T-helper 17 cell (primary cell): ENCODE measurements around the gene CCDC69. TPM values are rescaled to one million over a fixed set of nuclear protein-coding genes. Genes with fewer than 3 reads are reported as not detected.

ENCODE experiments used
- ATAC-seq: fragments of 150-1000 bp; cut with Tn5 transposase; 2 replicates; pipeline ENCODE4 v1.10.0; 2021; ENCODE audit warnings: mild to moderate bottlenecking, moderate library complexity
- DNase-seq, 3 donors: peaks; one replicate each; pipeline versions ENCODE4 v3.0.0 to v3.0.0-alpha.2; 2020 to 2021
- H3K9me3 ChIP-seq: one replicate; pipeline ENCODE4 v1.7.0; 2013; ENCODE audit warnings: low read length, mild to moderate bottlenecking; ENCODE audit not compliant: control insufficient read depth, poor library complexity, severe bottlenecking
- H3K27ac Mint-ChIP-seq: one replicate; pipeline ENCODE4 v1.8.0; 2022; ENCODE audit warnings: mild to moderate bottlenecking, moderate library complexity, mixed read lengths
- H3K27me3 Mint-ChIP-seq: one replicate; pipeline ENCODE4 v1.8.0; 2022; ENCODE audit warnings: mixed read lengths
- H3K36me3 Mint-ChIP-seq: one replicate; pipeline ENCODE4 v1.8.0; 2022; ENCODE audit warnings: low read depth, mixed read lengths
- H3K4me1 Mint-ChIP-seq: one replicate; pipeline ENCODE4 v1.8.0; 2022; ENCODE audit warnings: mild to moderate bottlenecking, mixed read lengths
- H3K4me3 Mint-ChIP-seq: one replicate; pipeline ENCODE4 v1.8.0; 2022; ENCODE audit warnings: mild to moderate bottlenecking, moderate library complexity, mixed read lengths
- total RNA-seq, 4 donors: library from RNA in 2 of 4; stranded (reverse) in 2 of 4; gene quantifications; one replicate each; pipeline ENCODE4 v1.2.3 and lab custom pipeline; 2022 to 2026

The CCDC69 gene
- total RNA-seq, 2 donors from 2014 or later: 74.7 to 82.5 TPM

- no peak for DNase-seq
- no peaks in the 10 kb centered on the region for H3K9me3 ChIP-seq
- Mint-ChIP-seq H3K36me3 (peaks cover 6% of the 10 kb centered on the region), H3K4me3 (peak overlapping the region; percentile 73), H3K27ac (peak overlapping the region; percentile 100), H3K4me1 (peaks cover 35% of the 10 kb centered on the region), H3K27me3 (no peaks in the 10 kb centered on the region)
- ATAC-seq: no peak
Measured at GRCh38 chr5:151225071-151225470, 1.2 kb upstream of the CCDC69 start.

- Mint-ChIP-seq H3K36me3 (peaks cover 6% of the 10 kb centered on the region), H3K27me3 (no peaks in the 10 kb centered on the region), H3K4me1 (peaks cover 39% of the 10 kb centered on the region), H3K27ac (peak overlapping the region; percentile 100), H3K4me3 (peak overlapping the region; percentile 95)
- DNase-seq (no peak), ATAC-seq (peak; percentile 56)
- H3K9me3 ChIP-seq: no peaks in the 10 kb centered on the region
Measured at GRCh38 chr5:151224372-151224771, 480 bp upstream of the CCDC69 start.

- peak overlapping the region; percentile 95 for H3K4me3 Mint-ChIP-seq
- H3K4me1 Mint-ChIP-seq: peaks cover 54% of the 10 kb centered on the region
- DNase-seq (peak; percentile 20 to 34 (median 23)), ATAC-seq (peak; percentile 64)
- no peaks in the 10 kb centered on the region for H3K9me3 ChIP-seq
- no peaks in the 10 kb centered on the region for H3K27me3 Mint-ChIP-seq
- peaks cover 3% of the 10 kb centered on the region for H3K36me3 Mint-ChIP-seq
- peak overlapping the region; percentile 100 for H3K27ac Mint-ChIP-seq
Measured at GRCh38 chr5:151222790-151223446, 974 bp downstream of the CCDC69 start.

- Mint-ChIP-seq H3K4me1 (peaks cover 61% of the 10 kb centered on the region), H3K27ac (peak overlapping the region; percentile 100), H3K4me3 (peak overlapping the region; percentile 95), H3K27me3 (no peaks in the 10 kb centered on the region), H3K36me3 (peaks cover 3% of the 10 kb centered on the region)
- DNase-seq: no peak
- peak; percentile 37 for ATAC-seq
- H3K9me3 ChIP-seq: no peaks in the 10 kb centered on the region
Measured at GRCh38 chr5:151222054-151222789, 1.7 kb downstream of the CCDC69 start.

- Mint-ChIP-seq H3K27ac (peak overlapping the region; percentile 100), H3K36me3 (peaks cover 5% of the 10 kb centered on the region)
Measured at GRCh38 chr5:151221574-151221973, 2.3 kb downstream of the CCDC69 start.

GRCh38 chr5:151219789-151220188, 4.1 kb downstream of the CCDC69 start:
- ATAC-seq: no peak
- Mint-ChIP-seq H3K36me3 (peaks cover 5% of the 10 kb centered on the region), H3K4me1 (peaks cover 73% of the 10 kb centered on the region)

More at GRCh38 chr5:151221574-151221973, 2.3 kb downstream of the CCDC69 start:
- Mint-ChIP-seq H3K4me1 (peaks cover 64% of the 10 kb centered on the region), H3K27me3 (no peaks in the 10 kb centered on the region), H3K4me3 (peak overlapping the region; percentile 95)
- DNase-seq (no peak), ATAC-seq (no peak)
- no peaks in the 10 kb centered on the region for H3K9me3 ChIP-seq

GRCh38 chr5:151219138-151219537, 4.8 kb downstream of the CCDC69 start:
- DNase-seq (no peak), ATAC-seq (no peak)
- Mint-ChIP-seq H3K4me3 (peak overlapping the region; percentile 73), H3K36me3 (peaks cover 5% of the 10 kb centered on the region), H3K27ac (peak overlapping the region; percentile 100), H3K27me3 (no peaks in the 10 kb centered on the region), H3K4me1 (peaks cover 75% of the 10 kb centered on the region)
- no peaks in the 10 kb centered on the region for H3K9me3 ChIP-seq

More at GRCh38 chr5:151219789-151220188, 4.1 kb downstream of the CCDC69 start:
- Mint-ChIP-seq H3K27ac (peak overlapping the region; percentile 100), H3K4me3 (peak overlapping the region; percentile 59), H3K27me3 (no peaks in the 10 kb centered on the region)
- H3K9me3 ChIP-seq: no peaks in the 10 kb centered on the region
- no peak for DNase-seq

GRCh38 chr5:151218177-151218576, 5.7 kb downstream of the CCDC69 start:
- no peak for ATAC-seq
- Mint-ChIP-seq H3K4me1 (peaks cover 79% of the 10 kb centered on the region), H3K27me3 (no peaks in the 10 kb centered on the region), H3K4me3 (peak overlapping the region; percentile 10), H3K36me3 (peaks cover 5% of the 10 kb centered on the region), H3K27ac (peak overlapping the region; percentile 100)
- no peaks in the 10 kb centered on the region for H3K9me3 ChIP-seq
- no peak for DNase-seq

- DNase-seq (no peak), ATAC-seq (no peak)
- peak overlapping the region; percentile 5 for H3K4me3 Mint-ChIP-seq
- H3K36me3 Mint-ChIP-seq: peaks cover 7% of the 10 kb centered on the region
- H3K4me1 Mint-ChIP-seq: peaks cover 77% of the 10 kb centered on the region
- H3K27me3 Mint-ChIP-seq: no peaks in the 10 kb centered on the region
- H3K9me3 ChIP-seq: no peaks in the 10 kb centered on the region
- peak overlapping the region; percentile 100 for H3K27ac Mint-ChIP-seq
Measured at GRCh38 chr5:151216781-151217180, 7.1 kb downstream of the CCDC69 start.

GRCh38 chr5:151215546-151215880, 8.4 kb downstream of the CCDC69 start:
- ATAC-seq (no peak), DNase-seq (no peak)
- Mint-ChIP-seq H3K27me3 (no peaks in the 10 kb centered on the region), H3K4me1 (peaks cover 74% of the 10 kb centered on the region), H3K4me3 (peak overlapping the region; percentile 88), H3K36me3 (peaks cover 7% of the 10 kb centered on the region), H3K27ac (peak overlapping the region; percentile 100)
- no peaks in the 10 kb centered on the region for H3K9me3 ChIP-seq

GRCh38 chr5:151214614-151215545, 9.0 kb downstream of the CCDC69 start:
- Mint-ChIP-seq H3K27ac (peak overlapping the region; percentile 100), H3K27me3 (no peaks in the 10 kb centered on the region), H3K36me3 (peaks cover 7% of the 10 kb centered on the region), H3K4me3 (peak overlapping the region; percentile 88), H3K4me1 (peaks cover 68% of the 10 kb centered on the region)
- DNase-seq (no peak), ATAC-seq (peak; percentile 10)
- H3K9me3 ChIP-seq: no peaks in the 10 kb centered on the region

- peak; percentile 66 to 78 (median 67) for DNase-seq
- Mint-ChIP-seq H3K36me3 (peaks cover 7% of the 10 kb centered on the region), H3K4me3 (peak overlapping the region; percentile 88), H3K27me3 (no peaks in the 10 kb centered on the region), H3K27ac (peak overlapping the region; percentile 100), H3K4me1 (peaks cover 66% of the 10 kb centered on the region)
- peak; percentile 83 for ATAC-seq
- no peaks in the 10 kb centered on the region for H3K9me3 ChIP-seq
Measured at GRCh38 chr5:151213803-151214613, 9.9 kb downstream of the CCDC69 start.
